ENCODE data around the gene AGBL4.

DNA sequence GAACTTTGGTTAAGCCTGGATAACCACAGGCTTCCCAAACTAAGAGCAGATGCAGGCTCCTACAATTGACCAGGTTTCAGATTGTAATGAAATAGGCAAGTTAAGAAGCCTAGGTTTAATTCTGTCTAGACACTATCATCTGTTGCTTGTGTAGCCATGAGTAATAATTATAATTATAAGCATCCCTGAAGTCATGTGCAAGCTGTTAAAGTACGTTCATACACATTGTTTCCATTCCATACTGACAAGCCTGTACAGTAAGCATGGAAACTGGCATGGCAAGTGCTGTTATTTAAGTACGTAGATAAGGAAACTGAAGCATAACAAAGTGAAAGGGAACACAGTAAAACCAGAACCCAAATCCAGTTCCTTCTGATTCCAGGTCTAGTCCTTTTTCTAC, 689.8 kb downstream of the AGBL4 start:
- no peak for TF ChIP-seq GATA2 (IDR thresholded peaks at IDR 0.05; ENCODE audit: low read depth, low read length)
- TF ChIP-seq GATA3 (IDR thresholded peaks at IDR 0.05; ENCODE audit: low read depth, low read length) = no peak

Measured in SH-SY5Y (cell line).